ENCODE results near the gene PRKCSH.

Gene PRKCSH

DNA sequence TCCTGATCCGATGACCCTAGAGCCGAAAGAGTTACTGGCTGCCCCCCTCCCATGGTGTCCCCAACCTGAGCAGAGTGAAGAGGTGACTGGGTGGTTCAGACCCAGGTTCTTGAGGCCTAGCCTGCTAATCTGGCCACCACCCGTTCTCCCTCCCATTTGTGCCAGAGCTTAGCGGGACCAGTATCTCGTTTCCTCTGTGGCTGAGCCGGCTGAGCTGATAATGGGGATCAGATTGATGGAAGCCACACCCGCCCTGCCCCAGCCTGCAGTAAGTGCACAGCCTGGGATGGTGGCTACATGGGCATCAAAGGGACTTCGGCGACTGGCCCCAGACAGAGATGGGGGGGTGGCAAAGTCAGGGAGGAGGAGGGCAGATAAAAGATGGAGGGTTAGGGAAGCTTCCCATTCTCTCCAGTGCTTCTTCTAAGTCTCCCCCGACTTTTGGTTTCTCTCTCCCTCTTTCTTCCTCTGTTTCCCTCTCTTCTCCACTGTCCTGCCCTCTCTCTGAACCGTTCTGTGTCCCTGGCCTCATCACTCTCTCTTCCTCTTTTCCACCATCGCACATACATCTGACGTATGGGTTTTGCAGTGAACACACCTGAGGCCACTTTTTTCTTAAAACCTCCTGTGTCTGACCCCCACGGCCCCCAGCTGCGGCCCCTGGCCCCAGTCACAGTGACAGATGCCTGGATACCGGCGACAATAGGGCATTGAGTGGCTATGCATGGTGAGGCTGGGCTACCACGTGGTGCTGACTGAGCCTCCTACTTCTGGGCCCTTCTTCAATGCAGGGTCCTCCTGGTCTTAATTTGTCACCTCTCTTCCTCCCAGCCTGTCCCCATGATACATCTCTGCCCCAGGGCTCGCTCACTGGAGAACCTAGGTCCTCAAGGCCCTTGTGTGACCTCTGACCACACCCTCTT, 43.0 kb downstream of the PRKCSH start:
- no peak for DNase-seq (ENCODE audit: low read depth)

DNA sequence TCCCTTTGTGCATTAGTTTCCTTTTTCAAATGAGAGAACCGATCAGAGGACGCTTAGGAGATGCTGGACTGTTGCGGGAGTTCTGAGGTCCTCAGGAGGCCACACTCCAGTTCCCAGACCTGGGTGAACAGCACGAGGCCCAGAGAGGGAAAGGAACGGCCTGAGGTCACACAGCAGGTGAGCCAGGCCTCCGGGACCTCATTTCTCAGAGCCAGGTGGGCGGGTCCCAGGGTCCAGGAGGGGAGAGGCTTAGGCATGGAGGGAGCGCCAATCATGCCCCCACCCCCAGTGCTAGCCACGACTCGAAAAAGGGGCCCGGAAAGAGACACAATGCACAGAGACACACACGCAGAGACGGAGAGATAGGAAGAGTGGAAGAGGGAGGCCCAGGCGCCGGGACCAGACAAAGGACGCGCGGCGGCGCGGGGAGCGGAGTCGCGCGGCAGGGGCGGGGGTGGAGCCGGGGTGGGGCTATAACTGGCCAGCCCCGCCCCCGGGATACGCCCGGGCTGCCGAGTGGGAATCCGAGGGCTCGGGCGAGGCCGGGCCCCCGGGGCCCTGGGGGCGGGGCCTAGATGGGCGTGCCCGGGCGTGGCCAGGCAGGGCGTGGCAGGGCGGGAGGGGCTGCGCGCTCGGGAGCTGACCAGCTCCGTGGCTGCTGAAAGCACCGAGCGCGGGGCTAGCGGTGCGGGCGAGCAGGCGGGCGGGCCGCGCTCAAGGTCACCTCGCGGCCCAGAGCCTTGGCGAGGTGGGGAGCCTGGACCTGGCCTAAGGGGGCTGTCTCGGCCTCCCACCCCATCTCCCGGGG, 43.9 kb downstream of the PRKCSH start:
- no peak for DNase-seq (ENCODE audit: low read depth)

DNA sequence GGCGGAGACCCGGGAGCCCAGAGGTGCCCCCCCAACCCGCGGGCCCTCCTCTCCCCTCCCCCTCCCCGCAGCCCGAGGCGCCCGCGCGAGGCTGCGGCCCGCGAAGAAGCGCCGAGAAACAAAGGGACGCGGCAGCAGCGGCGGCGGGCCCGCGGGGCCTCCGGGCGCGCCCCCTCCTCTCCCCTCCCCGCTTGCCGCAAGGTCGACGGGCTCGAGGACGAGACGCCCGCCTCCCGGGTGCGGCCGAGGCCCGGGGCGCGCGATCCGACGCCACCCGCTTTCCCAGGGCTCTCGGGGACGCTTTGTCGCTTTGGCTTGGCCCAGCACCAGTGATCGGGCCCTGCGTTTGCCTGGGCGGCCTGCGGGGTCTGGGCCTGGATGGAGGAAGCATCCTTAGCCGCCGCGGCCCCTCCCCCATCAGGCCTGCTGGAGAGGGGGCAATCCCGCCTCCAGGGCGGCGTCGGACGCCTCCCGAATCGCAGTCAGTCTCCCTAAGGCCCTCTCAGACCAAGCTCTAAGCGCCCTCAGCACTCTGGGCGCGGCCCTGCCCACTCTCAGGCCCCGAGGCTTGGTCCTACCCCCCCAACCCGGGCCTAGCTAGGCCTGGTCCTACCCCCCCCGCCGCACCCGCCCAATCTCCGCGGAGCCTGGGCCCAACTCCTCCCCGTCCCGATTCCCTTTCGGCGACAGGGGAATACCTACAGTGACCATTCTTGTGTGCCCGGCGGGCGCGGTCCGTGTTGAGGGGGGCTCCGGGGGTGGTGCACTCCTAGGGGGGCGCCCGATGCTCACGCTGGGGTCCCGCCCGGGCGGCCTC, 44.7 kb downstream of the PRKCSH start:
- no peak for DNase-seq (ENCODE audit: low read depth)

DNA sequence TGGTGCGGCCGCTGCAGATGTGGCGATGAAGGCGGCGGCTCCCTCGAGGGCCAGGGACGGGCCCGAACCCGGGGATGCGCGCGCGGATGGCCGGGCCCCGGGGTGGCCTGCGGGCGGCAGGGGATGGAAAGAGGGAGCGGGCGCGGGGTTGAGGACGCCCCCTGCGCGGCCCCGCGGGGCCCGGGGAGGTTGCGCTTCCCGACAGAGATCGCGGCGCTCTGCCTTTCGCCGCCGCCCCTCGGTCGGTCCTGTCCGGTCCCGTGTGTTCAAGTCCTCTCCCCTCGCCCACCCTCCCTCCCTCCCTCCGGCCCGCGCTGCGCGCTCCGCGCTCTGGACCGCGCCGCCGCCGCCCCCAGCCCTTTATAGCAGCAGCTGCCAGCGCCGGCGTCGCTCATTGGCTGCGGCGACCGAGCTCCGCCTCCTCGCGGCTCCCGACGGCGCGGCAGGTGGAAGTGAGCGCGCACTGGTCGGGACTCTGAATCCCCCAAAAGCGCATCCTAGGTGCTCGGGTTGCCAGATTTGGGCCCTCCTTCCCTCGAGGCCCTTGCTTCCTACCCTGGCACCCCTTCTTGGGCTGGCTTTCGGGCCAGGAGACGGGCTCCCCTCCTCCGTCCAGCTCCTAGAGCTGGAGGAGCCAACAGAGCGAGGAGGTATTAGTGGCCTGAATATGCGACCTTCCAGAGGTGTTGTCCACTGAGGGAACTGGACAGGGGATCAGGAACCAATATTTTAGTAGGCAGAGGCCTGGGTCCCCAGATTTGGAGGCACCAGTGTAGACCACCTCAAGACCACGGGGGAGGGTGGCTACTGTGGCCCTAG, 45.5 kb downstream of the PRKCSH start, which contains the start of gene ELAVL3:
Gene ELAVL3 (minus strand): TSS at position 332 of the 819 bp plus-strand sequence. CDS start 438 bp downstream, outside the sequence.
- DNase-seq (ENCODE audit: low read depth), result no peak

DNA sequence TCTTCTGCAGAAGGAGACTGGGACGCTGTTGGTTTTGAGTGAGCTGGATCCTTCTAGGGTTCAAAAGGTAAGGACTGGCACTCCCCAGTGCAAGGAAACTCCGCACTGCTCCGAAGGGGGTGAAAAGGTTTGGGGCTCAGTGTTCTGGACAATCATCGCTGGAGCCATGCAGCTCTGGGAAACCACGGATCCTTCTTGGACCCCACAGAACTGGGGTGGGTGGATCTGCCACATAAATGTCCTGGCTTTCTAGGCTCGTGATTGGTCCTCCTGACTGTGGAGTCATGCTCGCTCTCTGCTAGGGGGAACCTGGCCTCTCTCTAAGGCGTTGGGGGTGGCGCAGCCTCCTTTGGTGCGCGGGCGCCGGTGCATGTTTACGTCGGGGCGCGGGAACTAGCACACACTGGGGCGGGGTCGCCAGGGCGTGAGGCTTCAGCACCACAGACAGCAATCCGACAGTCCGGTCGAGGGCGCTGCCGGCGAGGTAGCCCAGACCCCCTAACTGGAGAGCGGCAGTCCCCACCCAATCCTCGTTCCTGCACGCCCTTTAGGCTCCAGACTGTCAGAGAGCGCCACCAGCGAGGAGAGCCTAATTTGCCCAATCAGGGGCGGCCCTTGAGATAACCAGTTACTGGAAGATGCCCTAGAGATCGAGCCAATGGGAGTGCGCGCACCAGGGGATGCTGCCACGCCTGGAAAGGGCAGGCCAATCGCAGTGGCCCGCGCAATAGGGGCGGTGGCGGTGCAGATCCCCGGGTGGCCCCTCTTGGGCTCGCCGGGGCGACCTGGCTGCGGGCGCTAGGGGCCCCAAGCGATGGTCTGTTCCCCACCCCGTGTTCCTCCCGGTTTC, 46.3 kb downstream of the PRKCSH start:
- peak; percentile 90 for DNase-seq (ENCODE audit: low read depth)

DNA sequence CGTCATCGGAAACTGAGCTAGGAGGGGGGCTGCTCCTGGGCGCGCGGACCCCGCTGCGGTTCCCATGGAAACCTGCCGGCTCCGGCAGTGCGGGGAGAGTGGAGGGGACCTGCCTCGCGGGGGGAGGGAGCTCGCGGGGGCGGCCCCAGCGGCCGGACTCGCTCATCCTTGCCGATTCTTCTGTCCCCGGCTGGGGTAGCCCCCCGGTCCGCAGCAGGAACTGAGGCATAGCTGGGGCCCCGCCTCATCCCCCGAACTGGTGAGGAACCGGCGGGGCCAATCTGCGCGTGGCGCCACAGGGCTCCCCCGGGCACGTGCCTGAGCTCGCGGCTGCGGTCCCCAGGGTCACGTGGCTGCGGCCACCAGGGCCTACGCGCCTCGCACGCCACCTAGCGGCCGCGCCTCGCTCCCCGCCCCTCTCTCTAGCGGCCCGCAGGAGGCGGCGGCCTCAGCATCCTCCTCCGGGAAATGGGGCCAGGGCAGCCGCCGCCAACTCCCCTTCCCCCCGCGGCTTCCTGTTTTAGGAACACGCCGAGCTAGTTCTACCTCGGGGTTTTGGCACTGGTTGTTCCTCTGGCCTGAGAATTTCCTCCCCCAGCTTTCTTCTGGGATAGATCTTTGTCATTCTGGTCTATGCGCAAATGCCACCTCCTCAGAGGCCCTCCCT, 47.1 kb downstream of the PRKCSH start:
- DNase-seq (ENCODE audit: low read depth), result peak; percentile 65

DNA sequence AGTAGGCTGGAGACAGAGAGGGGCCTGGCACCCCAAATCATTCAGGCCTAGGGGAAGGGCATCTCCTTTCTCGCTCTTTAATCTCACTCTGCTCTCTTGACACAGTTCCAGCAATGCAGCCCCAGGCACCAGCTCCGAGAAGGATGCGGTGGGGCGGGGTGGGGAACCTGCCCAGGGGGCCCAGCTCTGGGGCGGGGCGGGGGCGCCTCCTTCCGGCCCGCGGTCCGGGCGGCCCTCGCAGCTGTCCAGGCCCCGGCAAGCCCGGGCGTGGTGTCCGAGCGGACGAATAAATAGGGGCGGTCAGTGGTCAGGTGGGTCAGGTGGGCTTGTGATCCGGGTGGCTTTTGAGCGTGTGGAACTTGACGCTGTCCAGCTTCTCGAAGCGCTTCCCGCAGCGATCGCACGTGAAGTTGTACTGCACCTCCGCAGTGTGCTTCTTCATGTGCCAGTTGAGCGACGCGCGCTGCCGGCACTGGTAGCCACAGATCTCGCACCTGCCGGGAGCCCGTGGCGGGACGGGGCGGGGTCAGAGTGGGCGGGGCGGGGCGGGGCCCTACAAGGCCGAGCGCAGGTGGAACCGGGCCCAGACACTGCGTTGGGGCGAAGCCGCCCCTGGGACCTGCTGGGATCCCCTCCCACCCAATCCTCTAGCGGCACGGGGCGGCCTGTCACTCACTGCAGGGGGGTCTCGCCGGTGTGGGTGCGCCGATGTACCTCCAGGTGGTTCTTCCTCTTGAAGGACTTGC, 48.1 kb downstream of the PRKCSH start:
- no peak for DNase-seq (ENCODE audit: low read depth)

DNA sequence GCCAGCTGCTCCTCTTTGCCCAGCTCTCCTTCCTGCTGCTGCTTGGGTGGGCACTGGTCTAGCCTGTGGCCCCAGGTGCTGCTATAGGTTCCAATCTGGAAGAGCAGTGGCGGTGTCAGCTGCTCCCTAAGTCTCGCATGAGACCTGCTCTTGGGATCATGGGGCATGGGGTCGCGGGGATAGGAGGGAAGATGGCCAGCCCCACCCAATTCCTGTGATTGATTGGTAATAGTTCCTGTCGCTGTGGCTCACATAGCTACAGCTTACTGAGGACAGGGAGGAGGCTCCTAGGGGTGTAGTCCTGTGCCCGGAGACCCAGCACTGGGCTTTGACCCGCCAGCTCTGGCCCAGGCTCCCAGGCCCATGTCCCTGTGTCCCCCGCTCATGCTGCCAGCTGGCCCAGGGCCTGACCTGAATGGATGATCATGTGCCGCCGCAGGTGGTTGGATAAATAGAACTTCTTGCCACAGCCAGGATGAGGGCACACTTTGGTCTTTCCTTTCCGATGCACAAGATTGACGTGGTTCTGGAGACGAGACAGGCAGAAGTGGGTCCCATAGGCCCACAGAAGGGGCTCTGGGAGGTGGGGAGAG, 49.9 kb downstream of the PRKCSH start:
- no peak for DNase-seq (ENCODE audit: low read depth)

DNA sequence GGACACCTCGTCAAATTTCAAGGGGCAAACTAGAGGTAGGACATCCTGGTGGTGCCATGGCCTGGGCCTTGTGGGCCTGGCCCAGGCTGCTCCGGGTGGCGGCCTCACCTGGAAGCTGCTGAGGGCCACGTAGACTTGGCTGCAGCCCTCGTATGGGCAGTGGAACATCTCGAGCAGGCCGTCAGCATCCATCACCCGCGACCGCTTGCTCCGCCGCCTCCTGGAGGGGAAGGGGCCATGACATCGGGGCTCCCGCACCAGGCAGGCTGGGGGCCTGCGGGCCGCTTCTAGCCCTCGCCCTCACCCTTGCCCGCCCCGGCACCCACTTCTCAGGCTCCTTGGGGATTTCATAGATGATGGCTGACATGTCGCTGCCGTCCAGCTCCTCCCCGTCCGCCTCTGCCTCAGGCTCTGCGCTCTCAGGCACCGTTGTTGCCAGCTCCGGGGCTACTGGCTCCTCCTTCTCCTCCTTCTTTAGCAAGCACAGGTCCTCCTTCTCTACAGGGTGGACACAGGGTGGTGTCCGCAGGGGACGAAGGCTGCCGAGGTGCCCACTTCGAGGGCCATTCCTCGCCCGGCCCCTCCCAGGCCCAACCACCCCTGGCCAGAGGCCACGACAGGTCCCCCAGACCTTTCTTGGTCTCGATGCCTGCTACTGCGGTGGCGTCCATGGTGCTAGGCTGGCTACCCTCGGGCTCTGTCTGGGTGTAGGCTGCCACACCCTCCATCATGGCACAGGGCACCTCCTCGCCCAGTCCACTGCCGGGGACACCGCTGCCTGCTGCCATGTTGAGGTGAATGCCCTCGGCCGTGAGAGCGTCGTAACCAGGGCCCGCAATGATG, 51.4 kb downstream of the PRKCSH start:
- no peak for DNase-seq (ENCODE audit: low read depth)

DNA sequence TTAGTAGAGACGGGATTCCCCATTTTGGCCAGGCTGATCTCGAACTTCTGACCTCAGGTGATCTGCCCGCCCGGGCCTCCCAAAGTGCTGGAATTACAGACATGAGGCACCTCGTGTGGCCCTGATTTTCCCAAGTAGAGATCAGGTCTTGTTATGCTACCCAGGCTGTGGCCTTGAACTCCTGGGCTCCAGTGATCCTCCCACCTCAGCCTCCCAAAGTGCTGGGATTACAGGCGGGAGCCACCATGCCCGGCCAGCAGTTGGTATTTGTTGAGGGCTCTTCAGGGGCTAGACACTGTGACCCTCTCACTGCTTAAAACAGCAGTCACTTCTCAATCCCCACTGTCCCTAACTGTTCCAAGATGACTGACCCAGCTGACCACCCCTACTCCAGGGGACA, 53.9 kb downstream of the PRKCSH start:
- no peak for DNase-seq (ENCODE audit: low read depth)

DNA sequence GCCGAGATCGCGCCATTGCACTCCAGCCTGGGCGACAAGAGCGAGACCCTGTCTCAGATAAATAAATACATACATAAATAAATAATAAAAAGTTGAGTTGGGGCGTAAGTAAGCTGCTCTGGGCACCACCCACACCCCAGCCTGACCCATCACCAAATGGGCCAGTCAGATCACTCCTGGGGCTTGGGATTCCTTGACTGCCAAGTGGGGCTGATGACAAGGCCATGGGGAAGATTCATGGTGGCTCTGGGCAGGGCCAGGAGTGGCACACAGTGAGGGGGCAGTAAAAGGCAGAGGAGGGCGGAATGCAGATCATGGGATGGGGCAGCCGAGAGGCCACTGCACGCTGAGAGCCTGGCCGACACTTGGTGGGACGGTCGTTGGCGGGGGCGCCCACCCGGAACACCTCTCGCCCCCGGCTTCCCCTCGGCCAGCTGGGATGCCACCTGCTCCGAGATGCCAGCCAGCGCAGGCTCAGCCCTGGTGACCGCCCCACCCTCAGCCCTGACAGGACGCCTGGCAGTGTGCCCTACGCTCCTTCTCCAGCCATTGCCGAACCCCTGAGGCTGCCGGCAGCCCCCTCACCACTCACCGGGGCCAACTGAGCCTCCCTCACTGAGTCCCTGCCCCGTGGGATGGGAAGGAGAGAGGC, 59.3 kb downstream of the PRKCSH start:
- DNase-seq (ENCODE audit: low read depth), result no peak

DNA sequence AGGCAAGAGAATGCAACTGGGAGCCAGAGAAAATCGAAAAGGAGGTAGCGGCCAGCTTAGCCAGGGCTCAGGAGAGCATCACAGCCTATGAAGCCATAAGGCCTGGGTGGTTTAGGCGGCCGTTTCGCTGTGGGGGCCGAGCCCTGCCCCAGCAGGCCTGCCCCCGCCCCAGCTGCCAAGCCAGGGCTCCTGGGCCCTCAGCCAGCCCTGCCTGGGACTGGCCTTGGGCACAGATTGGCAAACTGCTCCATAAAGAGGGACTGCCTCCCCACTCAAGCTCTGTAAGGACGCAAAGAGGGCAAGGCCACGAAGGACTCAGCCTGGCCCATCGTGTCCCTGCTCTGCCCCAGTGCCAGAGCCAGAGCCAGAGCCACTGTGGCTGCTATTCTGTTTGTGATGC, 60.0 kb downstream of the PRKCSH start:
- DNase-seq (ENCODE audit: low read depth), result no peak

DNA sequence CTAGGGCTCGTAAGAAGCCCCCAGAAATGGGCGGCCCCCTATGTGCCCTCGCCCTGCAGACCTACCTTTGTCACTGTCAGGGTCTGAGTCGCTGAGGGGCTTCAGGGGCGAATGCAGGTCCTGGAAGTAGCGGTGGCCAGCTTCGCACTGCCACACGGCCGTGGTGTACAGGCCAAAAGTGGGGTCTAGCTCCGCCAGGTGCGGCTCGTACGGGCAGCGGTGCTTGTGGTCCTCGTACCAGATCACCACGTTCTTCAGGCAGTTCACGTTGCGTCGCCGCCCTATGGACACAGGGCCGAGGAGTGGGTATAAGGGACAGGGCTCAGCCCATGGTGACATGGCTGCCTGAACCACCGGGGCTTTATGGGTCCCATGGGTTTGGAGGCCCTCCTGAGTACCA, 60.5 kb downstream of the PRKCSH start:
- no peak for DNase-seq (ENCODE audit: low read depth)

DNA sequence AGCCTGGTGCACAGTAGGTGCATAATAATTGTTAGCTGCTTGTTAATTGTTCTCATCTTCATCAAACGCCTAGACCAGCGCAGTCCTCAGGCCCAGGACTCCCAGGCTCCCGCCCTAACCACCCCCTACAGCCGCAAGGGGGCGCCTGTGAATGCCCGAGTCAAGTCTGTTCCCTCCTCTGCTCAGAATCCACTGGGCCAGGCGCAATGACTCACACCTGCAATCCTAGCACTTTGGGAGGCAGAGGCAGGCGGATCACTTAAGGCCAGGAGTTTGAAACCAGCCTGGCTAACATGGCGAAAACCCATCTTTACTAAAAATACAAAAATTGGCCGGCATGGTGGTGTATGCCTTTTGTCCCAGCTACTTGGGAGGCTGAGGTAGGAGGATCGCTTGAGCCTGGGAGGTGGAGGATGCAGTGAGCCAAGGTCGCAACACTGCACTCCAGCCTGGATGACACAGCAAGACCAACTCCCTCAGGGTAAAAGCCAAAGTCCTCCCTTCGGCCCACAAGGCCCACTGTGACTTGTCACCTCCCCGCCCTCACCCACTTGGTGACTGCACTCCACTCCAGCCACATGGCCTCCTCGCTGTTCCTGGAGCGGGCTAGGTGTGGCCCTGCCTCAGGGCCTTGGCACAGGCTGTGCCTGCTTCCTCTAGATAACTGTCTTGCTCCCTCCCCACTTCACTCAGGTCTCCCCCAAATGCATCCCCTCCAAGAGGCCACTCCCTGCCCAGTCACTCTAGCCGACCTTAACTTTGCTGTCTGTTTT, 61.1 kb downstream of the PRKCSH start:
- peak; percentile 85 for DNase-seq (ENCODE audit: low read depth)

DNA sequence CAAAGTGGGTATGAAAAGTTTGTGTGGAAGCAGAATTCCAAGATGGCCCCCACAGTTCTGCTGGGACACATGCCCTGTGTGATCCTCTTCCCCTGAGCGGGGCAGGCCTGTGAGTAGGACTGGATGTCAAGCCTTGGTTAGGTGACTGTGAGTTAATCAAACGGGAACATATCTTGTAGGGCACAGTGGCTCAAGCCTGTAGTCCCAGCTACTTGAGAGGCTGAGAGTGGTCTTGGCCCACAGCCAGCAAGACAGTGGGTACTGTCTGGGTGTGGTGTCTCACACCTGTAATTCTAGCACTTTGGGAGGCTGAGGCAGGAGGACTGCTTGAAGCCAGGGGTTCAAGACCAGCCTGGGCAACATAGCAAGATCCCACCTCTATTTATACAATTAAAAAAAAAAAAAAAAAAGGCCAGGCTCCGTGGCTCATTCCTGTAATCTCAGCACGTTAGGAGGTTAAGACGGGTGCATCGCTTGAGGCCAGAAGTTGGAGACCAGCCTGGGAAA, 63.8 kb downstream of the PRKCSH start:
- DNase-seq (ENCODE audit: low read depth), result no peak

DNA sequence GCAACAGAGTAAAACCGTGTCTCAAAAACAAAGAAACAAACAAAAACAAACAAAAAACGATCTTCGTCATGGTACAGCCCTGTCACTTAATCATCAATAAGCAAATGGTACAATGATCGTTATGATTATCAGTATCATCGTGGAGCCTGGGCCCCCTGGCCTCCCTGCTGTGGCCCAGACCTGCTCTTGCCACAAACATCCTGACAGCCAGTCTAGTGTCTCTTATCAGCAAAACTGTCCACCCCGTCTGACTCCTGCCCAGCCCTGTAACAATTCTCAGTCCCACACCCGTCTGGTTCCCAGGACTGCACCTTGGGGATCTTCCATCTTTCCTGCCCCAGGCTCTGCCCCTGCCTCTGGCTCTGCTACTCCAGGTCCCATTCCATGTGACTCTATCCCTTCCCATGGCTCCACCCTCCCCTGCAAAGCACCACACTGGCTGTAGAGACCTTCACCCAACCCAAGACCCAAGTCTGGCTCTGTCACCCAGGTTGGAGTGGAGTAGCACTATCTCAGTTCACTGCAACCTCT, 64.5 kb downstream of the PRKCSH start:
- no peak for DNase-seq (ENCODE audit: low read depth)

Measured in amniotic epithelial cell (primary cell).